ENCODE results near the gene MTERF4.

MTERF4 gene

GRCh38 chr2:241084856-241085444 is 17.1 kb downstream of the MTERF4 start:
- DNase-seq = no peak

DNA sequence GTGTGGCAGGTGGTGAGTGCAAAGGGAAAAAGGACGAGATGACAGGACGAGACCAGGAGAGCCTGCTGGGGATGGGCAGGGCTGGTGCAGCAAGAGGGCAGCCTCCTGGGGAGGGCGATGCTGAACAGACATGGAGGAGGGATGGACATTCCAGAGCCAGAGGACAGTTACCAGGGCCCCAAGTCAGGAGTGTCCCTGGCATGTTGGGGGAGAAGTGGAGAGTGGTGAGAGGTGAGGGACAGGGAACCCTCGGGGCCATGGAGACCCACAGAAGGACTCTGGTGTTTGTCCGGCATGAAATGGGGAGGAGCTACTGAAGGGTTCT is 19.0 kb downstream of the MTERF4 start:
- no peak for DNase-seq

DNA sequence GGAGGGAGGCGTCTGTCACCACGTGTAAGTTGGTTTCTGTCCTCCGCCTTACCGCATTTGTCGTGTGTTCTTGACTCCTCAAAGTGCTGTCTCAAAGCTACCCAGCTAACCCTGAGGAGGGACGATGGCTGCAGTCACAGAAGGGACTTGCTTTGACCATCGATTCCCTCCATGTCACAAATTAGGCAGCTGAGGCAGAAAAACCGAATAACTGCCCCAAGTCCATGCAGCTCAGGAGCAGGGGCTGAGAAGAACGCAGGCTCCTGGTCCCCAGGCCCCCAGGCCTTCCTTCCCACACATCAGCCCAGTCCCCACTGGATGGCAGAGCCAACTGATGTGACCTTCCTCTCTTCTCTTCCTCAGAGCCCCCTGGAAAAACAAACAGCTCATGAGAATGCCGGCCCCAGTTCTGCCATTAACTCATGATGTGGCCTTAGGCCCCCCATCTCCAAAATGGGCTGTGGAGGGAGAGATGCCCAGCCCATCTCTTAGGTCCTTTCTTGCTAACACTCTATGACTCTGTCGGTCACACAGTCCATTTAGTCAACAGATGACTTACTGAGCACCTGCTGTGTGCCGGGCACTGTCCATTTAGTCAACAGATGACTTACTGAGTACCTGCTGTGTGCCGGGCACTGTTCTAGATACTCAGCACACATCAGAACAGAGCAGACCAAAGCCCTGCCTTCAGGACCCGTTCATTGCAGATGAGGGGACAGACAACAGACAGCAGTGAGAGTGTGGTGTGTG is 19.6 kb downstream of the MTERF4 start:
- DNase-seq = no peak

DNA sequence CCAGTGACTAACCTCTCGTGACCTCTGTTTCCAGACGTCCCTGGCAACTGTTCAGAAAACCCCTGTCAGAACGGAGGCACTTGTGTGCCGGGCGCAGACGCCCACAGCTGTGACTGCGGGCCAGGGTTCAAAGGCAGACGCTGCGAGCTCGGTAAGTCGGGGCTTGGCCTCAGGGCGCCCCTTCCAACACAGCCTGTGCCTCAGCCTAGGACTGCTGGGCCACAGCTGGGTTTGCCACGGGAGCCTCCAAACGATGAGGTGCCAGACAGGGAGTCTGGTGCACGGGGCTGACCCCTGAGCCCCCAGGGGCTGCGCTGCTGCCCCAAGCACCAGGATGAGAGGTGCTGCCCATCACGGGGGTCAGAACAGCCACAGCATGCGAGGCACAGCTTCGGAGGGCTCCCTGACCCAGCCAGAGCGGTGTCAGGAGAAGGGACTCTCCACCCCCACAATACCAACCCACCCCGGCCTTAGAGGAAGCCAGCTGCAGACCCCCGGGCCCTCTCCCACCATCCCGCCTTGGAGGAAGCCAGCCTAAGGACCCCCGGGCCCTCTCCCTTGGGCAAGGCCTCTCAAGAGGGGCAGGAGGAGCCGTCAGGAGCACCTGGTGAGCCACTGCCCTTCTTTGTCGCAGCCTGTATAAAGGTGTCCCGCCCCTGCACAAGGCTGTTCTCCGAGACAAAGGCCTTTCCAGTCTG is 20.3 kb downstream of the MTERF4 start:
- DNase-seq = no peak

DNA sequence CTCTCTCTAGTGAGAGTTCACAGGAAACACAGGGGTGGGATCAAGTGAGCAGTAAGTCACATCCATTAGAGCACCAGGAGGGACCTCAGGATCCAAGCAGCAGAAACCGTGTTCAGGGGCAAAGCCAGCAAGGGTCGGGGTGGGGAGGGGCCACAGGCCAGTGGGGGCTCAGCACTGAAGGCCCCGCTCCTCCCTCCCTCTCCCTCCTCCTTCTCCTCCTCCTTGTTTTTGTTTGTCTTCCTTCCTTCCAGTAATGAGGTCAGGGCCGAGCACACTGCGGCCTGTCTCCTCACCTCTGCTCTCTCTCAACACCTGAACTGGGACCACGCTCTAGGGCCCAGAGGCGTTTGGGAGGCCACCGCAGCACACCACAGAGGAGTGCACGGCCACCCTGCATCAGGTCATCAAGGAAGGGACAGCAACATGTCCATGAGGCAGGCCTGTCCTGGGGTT is 20.9 kb downstream of the MTERF4 start:
- DNase-seq = no peak

GRCh38 chr2:241080405-241081189 is 21.5 kb downstream of the MTERF4 start:
- no peak for DNase-seq

DNA sequence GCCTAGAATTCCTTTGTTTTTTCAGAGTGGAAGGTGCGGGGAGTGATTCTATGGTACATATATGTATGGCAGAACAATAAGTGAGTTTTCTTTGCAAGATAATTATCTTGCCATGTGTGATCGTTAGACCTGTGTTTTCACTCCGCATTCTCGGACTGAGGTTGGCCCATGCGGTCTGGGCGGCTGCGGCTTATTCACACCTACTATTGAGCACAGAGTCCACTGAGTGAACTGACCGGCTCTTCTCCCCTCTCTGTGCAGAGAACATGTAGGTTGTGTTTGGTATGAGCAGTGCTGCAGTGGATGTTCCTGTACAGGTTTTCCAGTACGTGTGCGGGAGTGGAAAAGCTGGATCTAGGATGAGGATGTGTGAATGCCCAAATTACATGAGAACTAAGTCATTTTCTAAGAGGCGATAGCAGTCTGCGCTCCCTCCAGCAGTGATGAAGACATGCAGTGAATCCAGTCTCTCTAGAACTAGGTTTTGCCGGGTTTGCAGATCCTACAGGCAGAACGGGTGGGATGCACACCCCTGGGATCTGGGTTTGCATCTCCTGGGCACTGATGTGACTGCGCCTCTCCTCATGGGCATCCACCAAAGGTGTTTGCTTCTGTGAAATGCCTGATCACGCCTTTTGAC is 27.1 kb downstream of the MTERF4 start:
- no peak for DNase-seq

- DNase-seq = no peak
Measured at GRCh38 chr2:241074065-241074818, 27.8 kb downstream of the MTERF4 start.

- no peak for DNase-seq
Measured at GRCh38 chr2:241073166-241074064, 28.7 kb downstream of the MTERF4 start.

DNA sequence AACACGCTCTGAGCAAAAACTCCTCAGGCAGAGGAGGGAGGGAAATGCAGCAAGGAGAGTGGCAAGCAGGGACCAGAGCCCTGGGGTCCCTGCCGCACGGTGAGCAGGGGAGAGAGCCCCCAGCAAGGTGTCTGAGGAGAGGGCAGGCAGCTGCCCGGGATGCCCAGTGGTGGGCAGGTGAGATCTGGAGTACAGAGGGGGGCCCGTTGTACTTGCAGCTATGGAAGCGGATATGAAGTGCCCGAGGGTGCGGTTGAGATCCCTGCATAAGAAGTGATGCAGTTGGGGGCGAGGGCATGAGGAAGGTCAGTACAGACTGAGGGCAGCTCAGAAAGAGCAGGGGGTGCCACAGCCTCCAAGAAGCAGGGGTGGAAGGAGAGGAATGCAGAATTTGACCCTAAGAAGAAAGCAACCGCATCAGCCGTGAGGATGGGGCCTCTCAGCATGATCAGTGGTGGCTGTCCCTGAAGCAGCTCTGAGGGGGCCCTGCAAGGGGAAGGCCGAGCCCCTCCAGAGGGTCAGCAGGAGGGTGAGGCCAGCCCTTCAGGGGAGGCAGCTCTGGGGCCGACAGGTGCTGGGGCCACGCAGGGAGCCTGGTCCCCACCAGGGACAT is 29.4 kb downstream of the MTERF4 start:
- no peak for DNase-seq

DNA sequence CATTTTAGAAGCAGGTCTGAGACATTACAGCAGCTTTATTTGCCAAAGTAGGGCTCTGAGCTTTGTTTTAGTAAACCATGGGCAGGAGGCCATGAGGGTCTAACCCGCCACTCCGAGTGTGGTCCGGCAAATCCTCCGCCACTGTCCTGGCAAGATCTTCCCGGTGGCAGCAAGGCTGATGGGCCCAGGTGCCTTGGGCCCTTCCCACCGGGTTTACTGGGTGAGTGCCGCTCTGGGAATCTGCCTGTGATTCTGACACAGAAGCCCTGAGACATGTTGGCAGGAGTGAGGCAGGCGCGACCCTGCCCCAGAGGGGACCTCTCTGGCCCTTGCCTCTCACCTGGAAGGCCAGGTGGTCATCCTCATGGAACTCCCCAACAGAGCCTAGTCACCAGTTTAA is 29.9 kb downstream of the MTERF4 start:
- no peak for DNase-seq

GRCh38 chr2:241071677-241072111 is 30.4 kb downstream of the MTERF4 start:
- DNase-seq = no peak

GRCh38 chr2:241070811-241071676 is 31.0 kb downstream of the MTERF4 start:
- no peak for DNase-seq

DNA sequence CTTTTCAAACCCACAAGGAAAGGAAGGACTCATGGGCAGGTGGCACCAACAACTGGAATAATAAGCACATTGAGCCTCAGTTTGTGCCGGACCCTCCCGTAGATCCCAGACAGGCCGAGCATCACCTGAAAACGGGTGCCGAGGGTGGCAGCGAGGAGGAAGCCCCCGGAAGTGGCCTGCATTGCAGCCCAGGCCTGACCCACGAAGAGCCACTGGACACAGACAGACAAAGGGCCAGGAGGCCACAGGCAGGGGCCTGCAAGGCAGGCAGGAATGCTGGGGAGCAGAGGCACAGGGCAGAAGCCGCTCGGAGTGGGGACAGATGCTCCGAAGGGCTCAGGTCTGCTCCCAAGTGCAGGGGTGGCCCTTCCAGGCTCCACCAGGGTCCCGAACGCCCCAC is 31.7 kb downstream of the MTERF4 start:
- DNase-seq = no peak

GRCh38 chr2:241069821-241070281 is 32.2 kb downstream of the MTERF4 start:
- DNase-seq = no peak

DNA sequence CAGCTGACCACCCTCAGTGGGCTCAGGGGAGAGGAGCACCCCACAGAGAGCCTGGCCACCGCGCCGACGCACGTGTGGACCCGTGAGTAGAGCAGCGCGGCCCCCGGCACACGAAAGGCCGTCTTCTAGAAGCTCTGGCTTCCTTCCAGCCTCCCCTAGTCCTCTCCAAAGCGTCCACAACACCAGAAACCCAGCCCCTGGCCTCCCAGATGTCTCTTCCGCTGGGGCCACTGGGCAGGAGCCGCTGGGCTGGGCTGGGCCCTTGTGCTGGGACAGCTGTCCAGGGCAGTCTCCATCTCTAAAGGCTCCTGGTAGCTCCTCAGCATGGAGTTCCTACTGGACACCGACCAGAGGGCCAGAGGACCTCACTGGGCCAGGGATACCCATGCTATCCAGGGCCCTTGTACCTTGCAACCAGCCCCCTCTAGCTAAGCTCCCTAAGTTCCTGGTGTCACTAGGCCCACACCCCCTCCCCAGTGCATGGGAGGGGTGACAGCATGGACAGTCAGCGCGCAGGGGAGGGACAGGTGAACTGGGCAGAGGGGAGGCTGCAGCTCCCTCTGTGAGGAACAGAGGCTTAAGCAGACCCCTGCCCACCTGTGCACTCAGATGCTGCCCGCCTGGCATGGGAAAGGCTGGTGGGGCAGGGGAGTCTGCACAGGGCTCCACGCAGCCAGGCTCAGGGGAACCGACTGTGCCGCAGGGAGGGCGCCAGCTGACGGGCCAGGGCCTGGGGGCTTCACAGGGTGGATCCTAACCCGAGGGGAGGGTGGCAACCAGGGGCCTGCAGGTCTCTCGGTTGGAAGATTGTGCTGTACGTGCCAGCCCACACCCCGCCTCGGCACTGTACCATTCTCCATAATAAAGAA is 32.9 kb downstream of the MTERF4 start:
- no peak for DNase-seq

DNA sequence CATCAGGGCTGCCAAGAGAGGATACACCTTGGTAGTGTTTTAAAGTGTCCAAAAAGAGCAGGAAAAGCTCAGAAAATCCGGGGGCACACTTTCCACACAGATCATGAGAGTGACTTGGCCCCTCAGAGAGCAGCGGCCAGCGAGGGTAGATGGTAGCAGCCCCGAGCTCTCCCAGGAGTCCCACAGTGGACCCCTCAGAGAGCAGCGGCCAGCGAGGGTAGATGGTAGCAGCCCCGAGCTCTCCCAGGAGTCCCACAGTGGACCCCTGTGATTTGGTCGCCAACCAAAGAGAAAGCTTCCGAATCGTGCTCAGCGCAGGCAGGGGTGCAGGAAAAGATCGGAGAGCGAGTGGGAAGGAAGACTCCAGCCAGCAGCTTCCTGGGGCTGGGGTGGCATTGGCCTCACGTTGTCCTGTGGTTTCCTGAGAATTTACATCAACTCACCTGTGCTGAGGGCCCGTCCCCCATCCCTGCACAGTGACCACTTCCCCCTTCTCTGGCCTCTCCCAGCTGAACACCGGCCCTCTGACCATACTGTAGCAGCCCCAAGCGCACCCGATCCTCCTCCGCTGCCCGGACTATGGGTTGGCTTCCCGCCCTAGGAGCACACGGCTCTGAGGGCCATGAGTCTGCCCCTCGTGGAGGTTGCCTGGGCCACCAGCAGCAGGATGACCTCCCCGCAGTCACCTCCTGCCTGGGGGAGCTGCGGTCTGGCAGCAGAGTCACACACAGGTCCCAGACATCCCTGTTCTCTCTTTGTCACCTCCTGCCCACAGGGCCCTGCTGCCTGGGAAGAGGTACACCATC is 33.7 kb downstream of the MTERF4 start:
- DNase-seq = no peak
